ENCODE results near the gene CDKN2B. TPM values are rescaled to one million over a fixed set of nuclear protein-coding genes. Genes with fewer than 3 reads are reported as not detected.

Gene CDKN2B
- total and polyA plus RNA-seq, 2 donors (not counting 3 experiments of a cell fraction or from before 2014, with no cell fraction given), result 1.6 to 2.1 TPM

DNA sequence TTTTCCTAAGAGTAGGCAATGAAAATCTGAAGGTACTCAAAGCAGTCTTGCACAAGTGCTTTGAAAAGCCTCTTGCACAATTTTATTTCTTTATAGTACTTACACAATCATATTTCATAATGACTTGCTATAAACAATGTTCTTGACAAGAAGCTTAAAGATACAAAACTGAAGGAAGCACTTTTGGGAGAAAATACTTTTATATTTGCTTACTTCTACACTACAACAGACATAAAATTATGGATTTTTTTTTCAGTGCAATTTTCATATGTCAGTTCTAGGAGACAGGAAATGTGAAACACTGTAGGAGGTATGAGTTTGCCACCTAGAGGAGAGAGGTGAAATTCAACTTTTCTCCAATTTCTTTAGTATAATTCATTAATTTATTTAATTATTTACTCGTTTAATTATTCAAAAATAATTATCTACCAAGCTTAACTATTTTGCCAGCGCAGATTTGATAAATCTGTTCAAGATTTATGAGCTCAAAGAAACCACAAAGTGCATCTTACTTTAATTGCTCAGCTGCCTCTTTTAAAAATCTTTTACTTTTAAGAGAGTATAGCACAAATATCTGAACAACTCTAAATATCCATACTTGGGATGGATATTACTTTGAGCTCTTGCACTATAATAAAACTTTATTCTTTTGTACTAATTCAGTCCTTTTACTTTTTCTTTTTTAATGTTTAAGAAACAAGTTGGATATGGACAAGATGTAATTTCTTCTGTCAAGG lies 29.0 kb upstream of the CDKN2B start:
- Histone ChIP-seq H3K79me2 (ENCODE audit: control insufficient read depth, insufficient read depth, low read length) (no peaks in the 10 kb centered on the region), H3K4me3 (replicated peaks in 1 of 3; ENCODE audit: insufficient read depth in 1 of 3, low read depth in 1 of 3, low read length in 3 of 3) (no peak overlapping the region), H3K4me2 (ENCODE audit: insufficient read depth, low read length) (no peak overlapping the region), H3K36me3 (ENCODE audit: control insufficient read depth in 2 of 2, extremely low read depth in 1 of 2, insufficient read depth in 2 of 2, low read length in 2 of 2) (no peaks in the 10 kb centered on the region), H3K4me1 (ENCODE audit: control insufficient read depth, extremely low read depth, insufficient read depth, low read length) (no peaks in the 10 kb centered on the region), H3K27ac (ENCODE audit: insufficient read depth, low read depth, low read length) (no peak overlapping the region), H3K9me1 (replicated peaks; ENCODE audit: control insufficient read depth, extremely low read depth, insufficient read depth, low read length) (no peaks in the 10 kb centered on the region), H3K9ac (replicated peaks; ENCODE audit: extremely low read depth, insufficient read depth, low read length) (no peak overlapping the region), H3K27me3 (ENCODE audit: control insufficient read depth in 2 of 2, insufficient read depth in 2 of 2, low read length in 2 of 2) (no peaks in the 10 kb centered on the region), H4K20me1 (replicated peaks; ENCODE audit: control insufficient read depth, extremely low read depth, insufficient read depth, low read length) (no peaks in the 10 kb centered on the region), H3K9me3 (replicated peaks; ENCODE audit: control insufficient read depth, insufficient read depth, low read length) (no peaks in the 10 kb centered on the region), H2AFZ (ENCODE audit: low read depth, low read length) (no peak overlapping the region)
- DNase-seq (ENCODE audit: low read depth, low spot score), result peak; percentile 51
- no TSS peak for BruUV-seq (replicated peaks)
- intact Hi-C loops (cut with micrococcal nuclease) (loop anchor here (1.0 to 5.0 kb wide), 6 partner anchors 29 to 414 kb away; partner anchors contain the start of gene CDKN2B), dilution Hi-C loops (cut with MboI; ENCODE audit: extremely low pct_ligation_motif_present, low sequenced_read_pairs) (no loop called here)
- ChIA-PET POLR2A (no interaction called here), CTCF (interaction anchor here (0.6 to 7.1 kb wide), 19 partner anchors 8 to 833 kb away, joined by 3 to 77 read pairs (median 6); partner anchors contain the start of gene CDKN2B)
- FAIRE-seq, result no peak
- TF ChIP-seq GATA2 (IDR thresholded peaks at IDR 0.05; ENCODE audit: insufficient read depth, insufficient read length, low read depth, low read length) (no peak), EZH2 (IDR thresholded peaks at IDR 0.05; ENCODE audit: borderline replicate concordance, low read depth, low read length, severe bottlenecking) (no peak)
- TF ChIP-seq, protein P1, sequence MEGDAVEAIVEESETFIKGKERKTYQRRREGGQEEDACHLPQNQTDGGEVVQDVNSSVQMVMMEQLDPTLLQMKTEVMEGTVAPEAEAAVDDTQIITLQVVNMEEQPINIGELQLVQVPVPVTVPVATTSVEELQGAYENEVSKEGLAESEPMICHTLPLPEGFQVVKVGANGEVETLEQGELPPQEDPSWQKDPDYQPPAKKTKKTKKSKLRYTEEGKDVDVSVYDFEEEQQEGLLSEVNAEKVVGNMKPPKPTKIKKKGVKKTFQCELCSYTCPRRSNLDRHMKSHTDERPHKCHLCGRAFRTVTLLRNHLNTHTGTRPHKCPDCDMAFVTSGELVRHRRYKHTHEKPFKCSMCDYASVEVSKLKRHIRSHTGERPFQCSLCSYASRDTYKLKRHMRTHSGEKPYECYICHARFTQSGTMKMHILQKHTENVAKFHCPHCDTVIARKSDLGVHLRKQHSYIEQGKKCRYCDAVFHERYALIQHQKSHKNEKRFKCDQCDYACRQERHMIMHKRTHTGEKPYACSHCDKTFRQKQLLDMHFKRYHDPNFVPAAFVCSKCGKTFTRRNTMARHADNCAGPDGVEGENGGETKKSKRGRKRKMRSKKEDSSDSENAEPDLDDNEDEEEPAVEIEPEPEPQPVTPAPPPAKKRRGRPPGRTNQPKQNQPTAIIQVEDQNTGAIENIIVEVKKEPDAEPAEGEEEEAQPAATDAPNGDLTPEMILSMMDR (IDR thresholded peaks at IDR 0.05; ENCODE audit: extremely low read depth in 1 of 2, insufficient read depth in 1 of 2, low read depth in 1 of 2, low read length in 2 of 2), result peak; percentile 22 to 38

All from endothelial cell of umbilical vein (primary cell).